ENCODE data around the gene MAN2B1. TPM values are rescaled to one million over a fixed set of nuclear protein-coding genes. Genes with fewer than 3 reads are reported as not detected.

The MAN2B1 gene
- total RNA-seq, 1 donor from 2014 or later, result 109 TPM

DNA sequence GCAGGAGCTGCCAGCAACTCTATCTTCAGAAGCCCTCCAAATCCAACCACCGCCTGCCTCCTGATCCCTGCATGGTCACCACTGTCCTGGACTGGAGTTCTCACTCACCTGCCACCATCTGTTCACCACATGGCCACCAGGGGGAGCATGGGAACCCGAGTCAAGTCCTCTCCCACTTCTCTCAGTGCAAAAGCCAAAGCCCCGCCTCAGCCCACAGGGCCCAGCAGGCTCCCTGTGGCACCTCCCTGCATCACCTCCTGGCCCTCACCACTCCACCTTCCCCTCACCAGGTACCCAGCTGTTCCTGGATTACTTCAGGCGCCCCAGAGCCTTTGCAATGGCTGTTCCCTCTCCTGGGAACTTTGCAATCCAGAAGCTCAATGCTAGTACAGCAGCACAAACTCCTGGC is 9.8 kb upstream of the MAN2B1 start:
- peak; percentile 74 to 92 for DNase-seq (ENCODE audit: low spot score in 2 of 2, unreplicated experiment in 2 of 2)
- Mint-ChIP-seq H3K4me1 (peaks cover 7% of the 10 kb centered on the region), H3K27me3 (ENCODE audit: low read depth) (no peaks in the 10 kb centered on the region), H3K27ac (peak overlapping the region; percentile 32), H3K36me3 (peaks cover 33% of the 10 kb centered on the region), H3K9me3 (no peaks in the 10 kb centered on the region), H3K4me3 (no peak overlapping the region)
- TF ChIP-seq, protein P1, sequence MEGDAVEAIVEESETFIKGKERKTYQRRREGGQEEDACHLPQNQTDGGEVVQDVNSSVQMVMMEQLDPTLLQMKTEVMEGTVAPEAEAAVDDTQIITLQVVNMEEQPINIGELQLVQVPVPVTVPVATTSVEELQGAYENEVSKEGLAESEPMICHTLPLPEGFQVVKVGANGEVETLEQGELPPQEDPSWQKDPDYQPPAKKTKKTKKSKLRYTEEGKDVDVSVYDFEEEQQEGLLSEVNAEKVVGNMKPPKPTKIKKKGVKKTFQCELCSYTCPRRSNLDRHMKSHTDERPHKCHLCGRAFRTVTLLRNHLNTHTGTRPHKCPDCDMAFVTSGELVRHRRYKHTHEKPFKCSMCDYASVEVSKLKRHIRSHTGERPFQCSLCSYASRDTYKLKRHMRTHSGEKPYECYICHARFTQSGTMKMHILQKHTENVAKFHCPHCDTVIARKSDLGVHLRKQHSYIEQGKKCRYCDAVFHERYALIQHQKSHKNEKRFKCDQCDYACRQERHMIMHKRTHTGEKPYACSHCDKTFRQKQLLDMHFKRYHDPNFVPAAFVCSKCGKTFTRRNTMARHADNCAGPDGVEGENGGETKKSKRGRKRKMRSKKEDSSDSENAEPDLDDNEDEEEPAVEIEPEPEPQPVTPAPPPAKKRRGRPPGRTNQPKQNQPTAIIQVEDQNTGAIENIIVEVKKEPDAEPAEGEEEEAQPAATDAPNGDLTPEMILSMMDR (IDR thresholded peaks at IDR 0.05; ENCODE audit: unreplicated experiment), result peak; percentile 94

DNA sequence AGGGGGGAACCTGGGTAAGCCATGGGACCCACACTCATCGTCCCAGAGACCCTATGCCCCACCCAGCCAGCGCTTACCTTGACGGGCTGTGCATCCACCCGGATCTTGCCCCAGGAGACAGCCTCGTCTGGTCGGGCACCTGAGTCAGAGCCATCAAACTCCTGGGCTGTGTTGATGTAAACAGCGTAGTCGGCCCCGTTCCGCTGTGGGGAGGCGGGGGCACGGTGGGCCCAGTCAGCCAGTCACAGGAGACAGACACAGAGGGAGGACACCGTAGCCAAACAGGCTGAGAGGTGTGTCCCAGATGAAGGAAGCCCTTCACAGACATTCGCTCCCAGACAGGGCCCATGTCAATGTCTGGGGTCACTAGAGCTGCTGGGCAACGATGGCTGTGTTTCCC is 9.4 kb upstream of the MAN2B1 start:
- Mint-ChIP-seq H3K4me3 (no peak overlapping the region), H3K27me3 (ENCODE audit: low read depth) (no peaks in the 10 kb centered on the region), H3K27ac (no peak overlapping the region), H3K36me3 (peaks cover 31% of the 10 kb centered on the region), H3K4me1 (peaks cover 3% of the 10 kb centered on the region), H3K9me3 (no peaks in the 10 kb centered on the region)
- TF ChIP-seq, protein P1 (IDR thresholded peaks at IDR 0.05; ENCODE audit: unreplicated experiment), result no peak
- no peak for DNase-seq (ENCODE audit: low spot score in 2 of 2, unreplicated experiment in 2 of 2)

DNA sequence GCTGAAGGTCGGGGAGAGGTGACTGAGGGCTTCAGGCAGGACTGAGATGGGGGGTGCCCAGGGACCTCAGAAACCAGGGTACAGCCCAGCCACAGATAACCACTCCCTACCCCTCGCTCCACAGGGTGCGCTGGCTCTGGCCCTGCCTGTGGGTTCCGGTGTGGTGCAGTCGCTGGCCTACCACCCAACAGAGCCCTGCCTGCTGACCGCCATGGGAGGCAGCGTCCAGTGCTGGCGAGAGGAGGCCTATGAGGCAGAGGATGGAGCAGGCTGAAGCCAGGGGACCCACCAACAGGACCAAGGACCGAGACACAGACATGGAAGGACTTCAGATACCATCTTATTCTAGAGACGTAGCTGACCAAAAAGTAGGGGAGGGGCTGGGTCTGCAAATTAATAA is 8.9 kb upstream of the MAN2B1 start:
- H3K4me1 Mint-ChIP-seq, result peaks cover 4% of the 10 kb centered on the region
- TF ChIP-seq, protein P1 (IDR thresholded peaks at IDR 0.05; ENCODE audit: unreplicated experiment), result no peak
- H3K4me3 Mint-ChIP-seq, result no peak overlapping the region
- H3K27ac Mint-ChIP-seq, result no peak overlapping the region
- no peak for DNase-seq (ENCODE audit: low spot score in 2 of 2, unreplicated experiment in 2 of 2)
- peaks cover 29% of the 10 kb centered on the region for H3K36me3 Mint-ChIP-seq
- no peaks in the 10 kb centered on the region for H3K9me3 Mint-ChIP-seq
- no peaks in the 10 kb centered on the region for H3K27me3 Mint-ChIP-seq (ENCODE audit: low read depth)

DNA sequence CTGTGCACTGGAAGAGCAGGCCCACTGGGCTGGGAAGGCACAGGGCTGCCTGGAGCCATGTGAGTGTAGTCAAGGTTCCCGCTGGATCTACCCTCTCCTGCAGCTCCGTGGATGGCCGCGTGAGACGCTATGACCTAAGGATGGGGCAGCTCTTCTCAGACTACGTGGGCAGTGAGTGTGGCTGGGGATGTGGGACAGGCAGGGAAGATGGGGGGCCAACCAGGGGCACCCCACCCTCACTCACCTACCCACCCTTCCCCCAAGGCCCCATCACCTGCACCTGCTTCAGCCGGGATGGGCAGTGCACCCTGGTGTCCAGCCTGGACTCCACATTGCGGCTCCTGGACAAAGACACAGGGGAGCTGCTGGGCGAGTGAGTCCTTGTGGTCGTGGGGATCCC is 6.2 kb upstream of the MAN2B1 start:
- H3K9me3 Mint-ChIP-seq, result no peaks in the 10 kb centered on the region
- H3K4me3 Mint-ChIP-seq, result no peak overlapping the region
- TF ChIP-seq, protein P1 (IDR thresholded peaks at IDR 0.05; ENCODE audit: unreplicated experiment), result no peak
- no peak for DNase-seq (ENCODE audit: low spot score in 2 of 2, unreplicated experiment in 2 of 2)
- H3K36me3 Mint-ChIP-seq, result peaks cover 20% of the 10 kb centered on the region
- H3K27ac Mint-ChIP-seq, result no peak overlapping the region
- H3K27me3 Mint-ChIP-seq (ENCODE audit: low read depth), result no peaks in the 10 kb centered on the region
- peaks cover 26% of the 10 kb centered on the region for H3K4me1 Mint-ChIP-seq

DNA sequence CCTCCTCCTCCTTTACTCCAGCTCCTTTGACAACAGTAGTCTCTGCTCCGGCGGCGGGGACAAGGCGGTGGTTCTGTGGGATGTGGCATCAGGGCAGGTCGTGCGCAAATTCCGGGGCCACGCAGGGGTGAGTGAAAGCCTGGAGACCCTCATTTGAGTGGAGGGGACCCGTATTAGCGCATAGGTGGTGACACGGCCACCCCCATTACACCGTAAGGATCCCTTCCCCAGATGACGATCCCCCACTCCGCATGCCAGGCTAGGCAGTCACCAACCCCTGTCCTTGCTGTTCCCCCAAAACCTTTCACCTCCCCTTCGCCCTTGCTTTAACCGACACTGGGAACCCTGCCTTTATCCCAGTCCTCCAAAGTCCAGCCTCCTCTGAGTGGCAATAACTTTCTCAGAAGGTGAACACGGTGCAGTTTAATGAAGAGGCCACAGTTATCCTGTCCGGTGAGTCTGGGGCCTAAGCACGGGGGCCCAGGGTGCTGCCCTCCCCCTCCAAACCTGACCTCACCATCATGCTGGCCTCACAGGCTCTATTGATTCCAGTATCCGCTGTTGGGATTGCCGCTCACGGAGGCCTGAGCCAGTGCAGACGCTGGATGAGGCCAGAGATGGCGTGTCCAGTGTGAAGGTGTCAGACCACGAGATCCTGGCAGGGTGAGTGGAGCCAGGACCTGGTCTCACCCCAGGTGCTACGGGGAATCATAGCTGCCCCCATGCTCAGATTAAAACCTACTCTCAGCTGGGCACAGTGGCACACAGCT is 3.8 kb upstream of the MAN2B1 start:
- no peaks in the 10 kb centered on the region for H3K27me3 Mint-ChIP-seq (ENCODE audit: low read depth)
- H3K9me3 Mint-ChIP-seq, result no peaks in the 10 kb centered on the region
- peak overlapping the region; percentile 99 for H3K4me3 Mint-ChIP-seq
- H3K36me3 Mint-ChIP-seq, result peaks cover 13% of the 10 kb centered on the region
- TF ChIP-seq, protein P1 (IDR thresholded peaks at IDR 0.05; ENCODE audit: unreplicated experiment), result no peak
- H3K4me1 Mint-ChIP-seq, result peaks cover 42% of the 10 kb centered on the region
- peak overlapping the region; percentile 100 for H3K27ac Mint-ChIP-seq
- DNase-seq (ENCODE audit: low spot score in 2 of 2, unreplicated experiment in 2 of 2), result no peak
